ENCODE data around the gene OTOF. TPM values are rescaled to one million over a fixed set of nuclear protein-coding genes. Genes with fewer than 3 reads are reported as not detected.

The OTOF gene
- polyA plus RNA-seq, 4 donors: 0.07 to 0.27 (median 0.20) TPM

DNA sequence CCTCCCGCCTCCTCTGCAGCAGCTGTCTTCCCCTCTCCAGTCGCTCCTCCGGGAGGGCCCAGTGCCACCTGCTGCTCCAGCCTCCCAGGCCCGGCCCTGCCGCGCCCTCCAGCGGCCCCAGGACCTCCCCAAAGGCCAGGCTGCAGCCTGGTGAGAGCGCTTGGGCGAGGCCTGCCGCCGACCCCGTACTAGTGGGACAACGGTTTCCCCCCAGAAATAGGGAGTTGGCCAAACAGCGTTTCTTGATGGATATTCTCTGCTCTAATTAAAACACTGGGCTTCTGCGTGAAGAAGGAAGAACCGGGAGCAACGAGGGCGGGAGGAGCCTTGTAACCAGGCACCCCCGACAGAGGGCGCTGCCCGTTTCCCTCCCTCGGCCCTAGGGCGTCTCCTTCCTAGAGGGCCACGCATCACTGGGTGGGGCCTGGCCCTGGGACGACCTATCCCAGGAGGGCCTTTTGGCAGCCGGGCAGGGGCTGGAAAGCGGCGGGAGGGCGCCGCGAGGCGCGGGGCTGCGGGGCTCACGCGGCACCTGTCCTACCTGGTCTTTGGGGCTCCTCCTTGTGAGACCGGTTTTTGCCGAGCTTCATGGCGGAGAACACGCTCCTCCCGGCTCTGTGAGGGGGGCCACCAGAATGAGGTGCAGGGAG, 25.4 kb upstream of the OTOF start:
- peak; percentile 60 to 78 (median 70) for DNase-seq (ENCODE audit: low read depth in 4 of 4, low spot score in 3 of 4)

DNA sequence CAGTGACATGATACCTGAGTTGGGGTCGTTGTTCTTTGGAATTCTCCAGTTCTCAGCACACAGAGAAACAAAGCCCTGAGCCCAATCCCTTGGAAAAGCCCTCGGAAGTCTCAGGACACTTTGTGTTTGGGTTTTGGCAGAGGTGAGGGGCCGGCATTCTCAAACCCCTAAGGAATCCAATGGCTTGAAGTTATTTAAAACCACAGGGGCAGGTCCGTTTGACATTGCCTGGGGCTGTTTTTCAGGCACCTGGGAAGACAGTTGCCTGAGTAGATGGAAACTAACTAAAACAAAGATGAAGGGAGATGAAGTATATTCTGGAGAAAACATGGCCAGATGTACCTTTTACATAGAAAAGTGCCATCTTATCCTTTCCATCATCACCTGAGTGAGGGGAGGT, 22.5 kb upstream of the OTOF start:
- no peak for DNase-seq (ENCODE audit: low read depth in 4 of 4, low spot score in 3 of 4)

DNA sequence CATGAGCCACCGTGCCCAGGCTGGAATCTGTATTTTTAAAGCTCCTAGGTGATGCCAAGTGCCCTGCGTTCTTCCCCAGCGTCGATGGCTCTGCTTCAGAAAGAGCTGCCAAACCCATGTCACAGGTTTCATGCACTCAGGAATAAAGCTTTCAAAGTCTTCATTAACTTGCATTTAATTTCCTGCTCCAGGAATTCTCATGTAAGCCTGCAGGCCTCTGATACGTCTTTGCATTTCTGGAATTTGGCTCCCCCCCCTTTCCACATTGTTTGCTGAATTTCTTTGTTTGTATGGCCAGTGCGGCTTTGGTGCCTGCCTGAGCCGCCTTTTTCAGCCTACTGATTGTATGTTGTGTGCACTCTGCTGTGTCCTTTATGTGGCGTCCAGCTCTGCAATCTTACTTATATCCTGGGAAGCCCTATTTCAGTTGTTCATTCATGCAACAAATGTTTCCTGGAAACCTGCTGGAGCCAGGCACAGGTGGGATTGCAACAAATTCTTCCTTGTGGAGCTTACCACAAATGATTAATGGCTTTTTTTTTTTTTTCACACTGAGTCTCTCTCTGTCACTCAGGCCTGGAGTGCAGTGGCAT, 17.9 kb upstream of the OTOF start:
- DNase-seq (ENCODE audit: low read depth in 4 of 4, low spot score in 3 of 4): peak; percentile 21 to 63 (median 57)

DNA sequence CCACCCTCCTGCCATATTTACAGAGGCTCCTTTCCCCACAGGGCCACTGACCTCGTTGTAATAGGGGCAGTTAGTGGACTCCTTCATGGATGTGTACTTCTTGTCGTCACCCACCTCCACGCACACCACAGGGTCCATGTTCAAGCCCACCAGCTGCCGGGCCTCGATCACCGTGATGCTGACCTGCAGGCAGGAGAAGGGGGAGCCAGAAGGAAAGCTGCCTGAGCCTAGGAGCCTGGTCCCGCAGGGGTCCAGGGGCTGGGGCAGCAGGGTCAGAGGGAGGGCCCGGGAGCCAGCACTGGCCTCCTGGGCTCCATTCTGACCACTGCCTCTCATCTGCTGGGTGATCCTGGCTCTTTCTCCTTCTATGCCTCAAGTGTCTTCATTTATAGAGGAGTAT, 17.0 kb upstream of the OTOF start:
- no peak for DNase-seq (ENCODE audit: low read depth in 4 of 4, low spot score in 3 of 4)

DNA sequence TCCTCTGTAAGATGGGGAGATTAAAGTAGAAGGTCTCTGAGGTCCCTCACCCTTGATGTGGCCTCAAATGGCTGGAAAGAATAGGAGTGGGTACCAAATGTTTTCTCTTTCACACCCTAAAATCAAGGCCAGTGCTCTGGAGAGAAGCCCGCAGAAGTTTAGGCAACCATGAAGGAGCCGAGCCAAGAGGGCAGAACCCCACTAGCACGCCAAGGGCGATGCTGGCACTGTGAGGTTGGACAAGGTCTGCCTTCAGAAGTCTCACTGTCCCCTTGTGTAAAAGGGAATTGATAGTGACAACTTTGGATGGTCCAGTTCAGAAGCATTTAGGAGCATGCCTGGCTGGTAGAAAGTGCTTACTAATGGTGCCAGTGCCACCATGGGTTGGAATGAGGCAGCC, 16.3 kb upstream of the OTOF start:
- DNase-seq (ENCODE audit: low read depth in 4 of 4, low spot score in 3 of 4): no peak

DNA sequence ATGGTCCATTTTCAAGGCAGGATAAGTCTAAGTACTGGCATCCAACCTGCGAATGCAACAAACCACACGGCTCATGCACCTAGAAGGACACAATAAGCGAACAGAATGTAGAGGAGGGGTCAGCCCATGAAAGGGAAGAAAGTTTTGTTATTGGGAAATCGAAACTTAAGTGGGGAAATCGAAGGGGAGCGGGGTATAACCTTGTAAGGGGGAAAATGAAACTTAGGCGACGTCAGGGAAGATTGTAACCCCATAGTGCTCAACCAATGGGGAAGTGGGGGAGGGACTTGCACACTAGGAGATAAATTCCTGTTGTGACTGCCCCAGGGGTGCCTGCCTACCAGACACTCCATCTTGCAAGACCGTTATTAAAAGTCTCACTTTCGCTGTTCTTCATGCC, 15.6 kb upstream of the OTOF start:
- DNase-seq (ENCODE audit: low read depth in 4 of 4, low spot score in 3 of 4): no peak

DNA sequence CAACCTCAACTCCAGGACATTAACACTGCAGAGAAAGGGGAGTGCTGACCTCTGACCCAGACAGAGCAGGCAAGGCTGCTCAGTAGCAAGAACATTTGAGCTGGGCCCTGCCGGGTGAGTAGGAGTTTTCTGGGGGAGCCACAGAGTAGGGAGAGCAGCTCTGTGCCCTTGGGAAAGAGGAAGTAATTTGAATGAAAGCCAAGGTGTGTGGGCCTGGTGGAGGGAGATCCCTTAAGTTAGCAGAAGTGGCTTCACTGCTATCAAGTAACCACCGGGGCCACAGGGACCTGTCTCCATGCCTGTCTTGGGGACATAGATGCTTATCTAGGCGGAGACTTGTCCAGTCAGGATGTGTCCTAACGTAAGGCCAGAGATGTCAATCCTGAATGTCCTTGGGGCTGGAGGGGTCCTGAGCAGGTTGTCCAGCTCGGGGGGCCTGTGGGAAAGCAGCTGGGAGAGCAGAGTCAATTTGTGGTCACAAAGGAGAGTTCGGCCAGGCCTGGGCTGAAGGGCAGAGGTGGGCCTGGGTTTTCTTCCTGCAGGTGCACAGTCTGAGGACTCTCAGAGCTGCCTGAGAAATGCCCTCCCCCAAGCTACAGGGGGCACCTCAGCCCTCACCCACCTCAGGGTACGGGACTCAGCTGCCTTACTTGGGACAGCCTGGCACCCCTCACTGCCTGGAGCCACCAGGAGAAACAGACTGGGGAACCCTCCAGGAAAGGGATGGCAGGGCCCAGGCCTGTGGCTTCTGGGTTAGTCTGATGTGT, 15.0 kb upstream of the OTOF start:
- no peak for DNase-seq (ENCODE audit: low read depth in 4 of 4, low spot score in 3 of 4)

DNA sequence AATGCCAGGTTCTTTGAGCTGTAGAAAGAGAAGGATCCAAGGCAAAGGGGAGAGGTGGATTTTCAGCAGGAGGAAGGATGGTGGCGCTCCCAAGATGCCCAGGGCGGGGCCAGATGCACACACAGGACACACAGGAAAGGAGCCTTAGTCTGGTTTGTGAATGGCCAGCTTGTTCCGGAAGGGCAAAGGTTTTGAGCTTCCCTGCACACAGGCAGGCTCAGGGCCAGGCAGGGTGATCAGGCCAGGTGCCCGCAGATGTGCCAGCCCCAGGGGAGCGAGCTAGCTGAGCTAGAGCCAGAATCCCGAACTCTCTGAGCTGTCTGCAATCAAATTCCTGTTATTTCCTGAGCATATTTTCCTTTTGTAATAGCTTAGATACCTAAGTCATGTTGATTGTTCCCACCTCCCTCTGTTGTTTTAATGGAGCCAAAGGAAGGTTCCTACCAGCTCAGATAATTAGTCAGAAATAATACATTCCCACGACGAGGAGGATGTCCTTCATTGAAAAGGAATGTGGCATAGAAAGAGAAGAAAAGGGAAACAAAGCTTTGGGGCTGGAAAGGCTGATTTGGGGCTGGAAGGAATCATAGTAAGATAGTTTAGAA, 13.7 kb upstream of the OTOF start:
- no peak for DNase-seq (ENCODE audit: low read depth in 4 of 4, low spot score in 3 of 4)

DNA sequence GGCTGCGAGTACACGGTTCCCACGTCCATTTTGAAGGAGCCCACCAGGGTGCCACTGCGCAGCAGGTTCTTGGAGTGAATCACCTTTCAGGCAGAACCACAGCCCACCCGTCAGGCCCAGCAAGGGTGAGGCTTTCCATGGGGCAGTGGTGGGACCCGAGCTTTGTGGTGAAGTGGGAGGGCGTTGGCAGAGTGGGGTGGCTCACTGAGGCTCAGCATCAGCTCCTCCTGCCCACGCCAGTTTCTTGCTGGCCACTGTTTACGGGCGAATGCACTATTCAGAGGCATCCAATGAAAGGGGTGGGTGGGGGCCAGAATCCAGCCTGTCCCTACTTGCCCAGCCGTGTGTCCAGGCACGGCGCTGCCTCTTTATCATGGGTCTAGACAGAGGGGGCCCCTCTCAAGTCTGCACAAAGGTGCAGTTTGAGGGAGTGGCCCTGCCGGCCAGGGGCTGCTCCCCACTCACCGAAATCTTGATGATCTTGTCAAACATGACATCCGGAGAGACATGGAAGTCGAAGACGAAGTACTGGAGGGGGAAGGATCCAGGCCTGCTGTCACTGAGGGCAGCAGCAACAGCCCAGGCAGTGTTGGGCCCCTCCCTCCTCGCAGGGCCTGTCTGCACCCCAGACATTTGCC, 11.4 kb upstream of the OTOF start:
- no peak for DNase-seq (ENCODE audit: low read depth in 4 of 4, low spot score in 3 of 4)

DNA sequence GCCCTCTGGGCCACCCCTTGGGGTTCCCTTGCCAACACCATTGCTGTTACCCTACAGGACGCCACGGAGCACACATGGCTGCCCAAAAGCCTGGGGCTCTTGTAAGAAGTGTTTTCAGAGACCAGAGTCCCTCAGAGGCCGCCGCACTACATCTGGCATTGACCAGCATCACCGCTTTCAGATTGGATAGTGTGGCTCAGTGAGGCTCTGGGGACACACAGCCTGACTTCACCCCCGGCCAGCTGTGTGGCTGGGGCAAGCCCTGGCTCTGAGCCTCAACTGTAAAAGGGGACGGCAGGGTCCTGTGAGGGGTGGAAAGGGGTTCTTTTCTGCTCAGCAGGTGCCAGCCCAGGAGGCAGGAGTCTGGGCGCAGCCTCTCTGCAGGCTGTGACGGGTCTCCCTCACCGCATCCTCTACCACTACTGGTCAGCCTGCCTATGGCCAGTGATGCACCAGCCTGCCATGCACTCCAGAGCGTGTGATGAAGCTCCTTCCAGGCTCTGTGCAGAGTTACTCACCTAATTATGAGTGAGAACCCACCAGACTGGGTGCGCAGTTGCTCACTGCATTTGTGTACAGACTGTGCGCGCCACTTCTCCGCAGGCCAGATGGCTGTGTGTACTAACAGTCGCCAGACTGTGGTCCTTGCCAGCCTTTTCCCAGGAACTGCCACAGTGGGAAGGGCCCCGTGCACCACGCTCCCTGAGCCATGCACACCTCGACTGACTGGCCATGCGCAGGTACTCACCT, 10.7 kb upstream of the OTOF start:
- no peak for DNase-seq (ENCODE audit: low read depth in 4 of 4, low spot score in 3 of 4)

DNA sequence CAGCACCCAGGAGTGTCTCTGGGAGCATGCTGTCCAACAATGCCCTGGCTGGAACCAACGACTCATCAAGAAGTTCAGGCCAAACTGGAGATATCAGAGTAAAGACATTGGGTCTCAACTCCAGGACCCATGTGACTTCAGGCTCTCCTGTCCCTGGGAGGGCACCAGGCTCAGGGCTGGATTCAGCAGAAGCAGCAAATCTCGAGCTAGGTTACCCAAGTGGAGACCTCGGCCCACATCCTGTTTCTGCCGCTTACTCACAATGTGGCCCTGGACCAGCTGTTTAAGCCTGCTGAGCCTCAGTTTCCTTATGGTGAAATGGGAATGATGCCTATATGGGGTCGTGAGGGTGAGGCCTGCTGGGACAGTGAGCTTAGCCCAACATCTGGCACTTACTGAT, 9.3 kb upstream of the OTOF start:
- no peak for DNase-seq (ENCODE audit: low read depth in 4 of 4, low spot score in 3 of 4)

DNA sequence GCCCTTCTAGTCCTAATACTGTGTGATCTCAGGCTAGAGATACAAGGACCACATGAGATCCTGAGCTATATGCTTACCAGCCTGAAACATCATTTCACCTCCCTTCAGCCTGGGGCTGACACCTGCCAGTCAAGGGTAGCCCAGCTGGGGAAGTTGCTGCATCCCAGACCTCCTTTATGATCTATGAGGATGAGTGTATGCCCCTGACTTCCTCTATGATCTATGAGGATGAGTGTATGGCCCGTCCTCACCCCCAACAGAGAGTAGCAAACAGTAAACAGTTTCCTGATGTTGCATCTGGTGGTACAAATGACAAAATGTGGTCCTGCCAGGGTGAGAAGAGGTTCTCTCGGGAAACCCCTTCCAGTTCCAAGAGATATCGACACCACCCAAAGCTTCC, 8.9 kb upstream of the OTOF start:
- DNase-seq (ENCODE audit: low read depth in 4 of 4, low spot score in 3 of 4): no peak

DNA sequence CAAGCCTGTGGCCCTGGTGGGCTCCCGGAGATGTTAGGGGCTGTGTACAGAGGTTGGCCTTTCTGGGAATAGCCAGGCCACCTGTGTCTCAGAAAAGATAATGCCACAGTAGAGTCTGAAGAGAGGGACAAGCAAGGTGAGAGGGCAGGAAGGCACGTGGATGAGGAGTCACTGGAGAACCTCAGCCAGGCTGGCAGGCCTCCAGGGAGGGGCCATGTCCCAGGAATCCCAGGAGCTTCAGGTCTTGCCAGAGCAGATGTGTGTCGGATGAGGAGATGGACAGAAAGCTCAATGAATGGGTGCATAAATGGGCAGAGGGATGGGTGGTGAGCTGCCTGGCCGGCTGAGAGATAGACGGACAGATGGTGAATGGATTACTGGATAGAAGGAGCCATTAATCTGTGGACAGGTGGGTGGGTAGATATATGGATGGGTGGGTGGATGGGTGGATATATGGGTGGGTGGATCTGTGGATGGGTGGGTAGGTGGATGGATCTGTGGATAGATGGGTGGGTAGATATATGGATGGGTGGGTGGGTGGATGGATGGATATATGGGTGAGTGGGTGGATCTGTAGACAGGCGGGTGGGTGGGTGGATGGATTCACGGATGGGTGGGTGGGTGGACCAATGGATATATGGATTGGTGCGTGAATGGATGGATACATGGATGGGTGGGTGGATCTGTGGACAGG, 7.9 kb upstream of the OTOF start:
- no peak for DNase-seq (ENCODE audit: low read depth in 4 of 4, low spot score in 3 of 4)

DNA sequence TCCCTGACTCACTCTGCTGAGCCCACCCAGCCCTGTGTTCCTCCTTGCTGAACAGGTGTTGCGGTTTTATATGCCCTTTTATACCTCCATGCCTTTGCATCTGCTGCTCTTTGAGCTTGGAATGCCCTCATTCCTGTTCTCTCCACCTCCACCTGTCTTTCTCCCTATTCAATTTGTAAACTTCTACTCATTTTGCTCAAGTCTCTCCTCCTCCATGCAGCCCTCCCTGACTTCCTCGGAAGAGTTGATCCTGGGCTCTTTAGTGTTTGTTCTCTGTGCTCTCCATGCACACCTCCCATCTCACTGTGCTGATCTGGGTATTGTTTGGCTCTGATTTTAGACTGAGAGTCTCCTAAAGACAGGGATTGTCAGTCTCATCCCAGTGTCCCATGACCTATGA, 7.2 kb upstream of the OTOF start:
- DNase-seq (ENCODE audit: low read depth in 4 of 4, low spot score in 3 of 4): no peak

DNA sequence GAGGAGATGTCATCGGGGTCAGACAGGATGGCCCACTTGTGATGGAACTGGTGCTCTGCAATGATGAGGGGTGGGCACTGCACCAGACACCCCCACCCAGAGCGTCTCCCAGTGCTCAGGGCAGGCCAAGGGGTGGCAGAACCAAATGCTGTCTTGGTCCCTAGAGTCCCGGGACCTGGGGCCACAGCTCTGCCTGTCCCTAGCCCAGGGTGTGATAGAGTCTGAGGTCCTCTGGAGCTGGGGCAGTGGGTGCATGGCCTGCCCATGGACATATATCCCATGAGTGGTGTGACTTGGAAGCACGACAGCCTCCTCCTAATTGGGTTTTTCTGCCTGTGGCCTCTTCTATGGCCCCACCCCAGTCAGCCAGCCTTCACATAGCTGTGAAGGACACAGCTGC, 6.7 kb upstream of the OTOF start:
- DNase-seq (ENCODE audit: low read depth in 4 of 4, low spot score in 3 of 4): no peak

DNA sequence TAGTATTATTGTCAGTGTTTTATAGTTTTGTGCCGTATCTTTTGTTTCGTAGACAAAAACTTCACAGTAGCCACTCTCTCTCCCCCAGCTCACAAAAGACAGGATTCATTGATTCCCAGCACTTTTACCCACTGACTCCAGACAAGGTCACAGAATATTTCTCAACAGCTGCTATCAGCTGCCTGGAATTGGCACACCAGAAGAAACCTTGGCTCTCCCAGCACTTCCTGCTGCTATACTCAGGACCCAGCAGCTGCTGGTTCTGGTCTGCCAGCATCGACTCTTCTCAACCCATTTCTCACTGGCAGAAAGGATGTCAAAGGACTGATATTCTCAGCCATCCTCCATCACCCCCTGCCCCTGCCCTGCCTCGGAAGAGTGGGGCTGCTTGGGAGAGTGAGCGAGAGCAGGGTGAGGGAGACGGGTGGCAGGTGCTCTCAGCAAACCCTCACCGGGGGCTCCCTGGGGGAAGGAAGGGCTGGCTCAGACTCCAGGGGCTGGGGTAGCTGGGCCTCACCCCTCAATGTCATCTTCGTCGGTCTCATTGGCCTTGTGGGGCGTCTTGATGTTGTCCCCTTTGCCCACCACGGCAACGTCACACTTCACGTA, 6.1 kb upstream of the OTOF start:
- no peak for DNase-seq (ENCODE audit: low read depth in 4 of 4, low spot score in 3 of 4)

DNA sequence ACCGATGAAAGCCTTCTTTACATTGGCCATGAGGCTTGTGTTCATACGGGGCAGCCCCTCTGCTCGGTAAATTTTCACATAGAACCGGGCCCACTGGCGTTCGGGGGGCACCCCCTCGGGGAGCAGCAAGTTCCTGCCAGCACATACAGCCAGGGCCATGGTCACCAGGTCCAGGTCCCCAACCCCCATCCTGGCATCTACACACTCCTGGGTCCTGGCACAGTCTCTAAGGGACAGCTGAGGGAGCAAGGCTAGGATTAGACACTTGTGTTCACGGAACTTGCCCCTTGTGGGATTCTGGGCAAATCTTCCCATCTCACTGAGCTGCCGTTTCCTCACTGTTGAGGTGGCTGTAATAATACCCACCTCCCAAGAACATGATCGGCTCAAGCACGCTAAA, 5.6 kb upstream of the OTOF start:
- no peak for DNase-seq (ENCODE audit: low read depth in 4 of 4, low spot score in 3 of 4)

DNA sequence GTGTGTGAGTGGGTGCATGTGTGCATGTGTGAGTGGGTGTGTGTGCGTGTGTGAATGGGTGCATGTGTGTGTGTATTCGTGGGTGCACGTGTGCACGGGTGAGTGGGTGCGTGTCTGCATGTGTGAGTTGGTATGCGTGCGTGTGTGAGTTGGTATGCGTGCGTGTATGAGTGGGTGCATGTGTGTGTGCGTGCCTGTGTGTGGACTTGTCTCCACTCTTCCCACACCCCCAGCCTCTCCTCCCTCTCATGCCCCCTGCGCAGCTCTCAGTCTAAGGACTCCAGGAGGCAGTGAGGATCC, 5.1 kb upstream of the OTOF start:
- no peak for DNase-seq (ENCODE audit: low read depth in 4 of 4, low spot score in 3 of 4)

DNA sequence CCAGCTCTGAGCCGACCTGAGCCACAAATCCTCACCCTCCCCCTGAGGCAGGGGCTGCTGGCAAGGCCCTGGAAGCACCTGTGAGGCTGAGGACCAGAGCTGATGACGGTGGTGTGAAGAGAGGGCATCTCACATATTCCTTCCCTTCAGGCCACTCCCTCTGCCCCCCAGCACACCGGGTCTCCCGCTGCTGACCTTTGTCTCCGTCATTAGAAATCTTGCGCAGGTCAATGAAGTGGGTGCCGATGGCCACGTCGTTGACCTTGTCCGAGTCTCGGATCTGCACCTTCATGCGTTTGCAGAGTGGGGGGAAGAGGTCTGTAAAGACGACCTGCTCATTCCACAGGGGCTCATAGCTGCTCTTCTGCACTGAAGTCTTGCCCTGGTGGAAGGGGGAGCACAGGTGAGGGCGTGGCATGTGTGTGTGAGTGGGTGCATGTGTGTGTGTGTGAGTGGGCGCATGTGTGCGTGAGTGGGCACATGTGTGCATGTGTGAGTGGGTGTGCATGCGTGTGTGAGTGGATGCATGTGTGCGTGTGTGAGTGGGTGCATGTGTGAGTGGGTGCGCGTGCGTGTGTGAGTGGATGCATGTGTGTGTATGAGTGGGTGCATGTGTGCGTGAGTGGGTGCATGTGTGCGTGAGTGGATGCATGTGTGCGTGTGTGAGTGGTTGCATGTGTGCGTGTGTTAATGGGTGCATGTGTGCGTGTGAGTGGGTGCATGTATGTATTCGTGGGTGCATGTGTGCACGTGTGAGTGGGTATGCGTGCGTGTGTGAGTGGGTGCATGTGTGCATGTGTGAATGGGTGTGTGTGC, 4.5 kb upstream of the OTOF start:
- no peak for DNase-seq (ENCODE audit: low read depth in 4 of 4, low spot score in 3 of 4)
